ENCODE data around the gene FAM174C. TPM values are rescaled to one million over a fixed set of nuclear protein-coding genes. Genes with fewer than 3 reads are reported as not detected.

FAM174C gene
- total RNA-seq, 2 experiments from 2014 or later = 105 to 112 TPM

GRCh38 chr19:1265615-1266128, 9.7 kb upstream of the FAM174C start:
- ChIA-PET CTCF (interaction anchor here (1.3 to 17.9 kb wide), 5 partner anchors 8 to 135 kb away, joined by 3 to 373 read pairs (median 8); partner anchors contain the start of genes ATP5F1D and CBARP), POLR2A (interaction anchor here (0.5 to 3.1 kb wide), 4 partner anchors 11 to 21 kb away, joined by 3 to 47 read pairs (median 10); no protein-coding TSS in a partner anchor)

- POLR2A ChIA-PET = interaction anchor here (0.5 to 3.1 kb wide), 11 partner anchors 9 to 192 kb away, joined by 3 to 47 read pairs (median 3); partner anchors contain the start of genes ATP5F1D, FAM174C and GPX4
- CTCF ChIA-PET = interaction anchor here (0.6 to 17.9 kb wide), 13 partner anchors 9 to 467 kb away, joined by 3 to 373 read pairs (median 3); partner anchors contain the start of genes ABCA7, ARHGAP45, ATP5F1D and CBARP
These were observed 9.0 kb upstream of the FAM174C start for GRCh38 chr19:1266129-1266915.

- ChIA-PET CTCF (interaction anchor here (0.7 to 17.9 kb wide), 12 partner anchors 8 to 468 kb away, joined by 3 to 373 read pairs (median 4); partner anchors contain the start of genes ABCA7, ARHGAP45, ATP5F1D and CBARP), POLR2A (interaction anchor here (0.6 to 3.1 kb wide), 10 partner anchors 8 to 193 kb away, joined by 3 to 47 read pairs (median 4); partner anchors contain the start of genes ATP5F1D, FAM174C and GPX4)
These were observed 8.3 kb upstream of the FAM174C start for GRCh38 chr19:1266916-1267476.

GRCh38 chr19:1267477-1268225, 7.7 kb upstream of the FAM174C start:
- POLR2A ChIA-PET = interaction anchor here (3.1 kb wide), 1 partner anchor 23 kb away, joined by 47 read pairs; no protein-coding TSS in a partner anchor
- CTCF ChIA-PET = interaction anchor here (1.6 to 17.9 kb wide), 3 partner anchors 13 to 200 kb away, joined by 8 to 373 read pairs (median 76); partner anchors contain the start of genes ARHGAP45 and ATP5F1D

GRCh38 chr19:1268226-1269064, 6.9 kb upstream of the FAM174C start:
- CTCF ChIA-PET = interaction anchor here (1.2 to 17.9 kb wide), 4 partner anchors 9 to 25 kb away, joined by 3 to 373 read pairs (median 40); partner anchors contain the start of gene ATP5F1D
- POLR2A ChIA-PET = interaction anchor here (0.5 to 3.1 kb wide), 19 partner anchors 8 to 247 kb away, joined by 3 to 47 read pairs (median 4); partner anchors contain the start of genes ARHGAP45, ATP5F1D and RNU6-2

GRCh38 chr19:1269065-1269477, 6.3 kb upstream of the FAM174C start, which contains the start of gene CIRBP:
Gene CIRBP (plus strand): TSS chr19:1269332. CDS start chr19:1270934, 1,602 bp downstream.
- POLR2A ChIA-PET = interaction anchor here (0.5 to 1.4 kb wide), 20 partner anchors 9 to 384 kb away, joined by 3 to 38 read pairs (median 3); partner anchors contain the start of genes ARHGAP45, ATP5F1D and RNU6-2
- CTCF ChIA-PET = interaction anchor here (1.2 to 17.9 kb wide), 4 partner anchors 8 to 25 kb away, joined by 3 to 373 read pairs (median 40); partner anchors contain the start of gene ATP5F1D

GRCh38 chr19:1269478-1270212, 5.7 kb upstream of the FAM174C start:
- POLR2A ChIA-PET = interaction anchor here (0.5 to 1.4 kb wide), 11 partner anchors 9 to 384 kb away, joined by 3 to 38 read pairs (median 4); partner anchors contain the start of gene ATP5F1D
- CTCF ChIA-PET = interaction anchor here (1.2 to 17.9 kb wide), 4 partner anchors 8 to 26 kb away, joined by 3 to 373 read pairs (median 40); partner anchors contain the start of gene ATP5F1D

- POLR2A ChIA-PET = no interaction called here
- CTCF ChIA-PET = interaction anchor here (4.3 to 17.9 kb wide), 2 partner anchors 26 to 27 kb away, joined by 31 to 373 read pairs; partner anchors contain the start of gene ATP5F1D
These were observed 5.0 kb upstream of the FAM174C start for GRCh38 chr19:1270213-1270853.

- ChIA-PET POLR2A (interaction anchor here (1.2 kb wide), 1 partner anchor 30 kb away, joined by 5 read pairs; the partner anchor contains the start of gene ATP5F1D), CTCF (interaction anchor here (0.6 to 4.3 kb wide), 2 partner anchors 13 to 27 kb away, joined by 4 to 31 read pairs; no protein-coding TSS in a partner anchor)
These were observed 4.3 kb upstream of the FAM174C start for GRCh38 chr19:1270854-1271527.

- POLR2A ChIA-PET = interaction anchor here (1.2 to 1.3 kb wide), 2 partner anchors 28 to 31 kb away, joined by 5 to 7 read pairs; partner anchors contain the start of gene ATP5F1D
- CTCF ChIA-PET = interaction anchor here (0.6 to 4.3 kb wide), 2 partner anchors 14 to 27 kb away, joined by 4 to 31 read pairs; no protein-coding TSS in a partner anchor
These were observed 3.6 kb upstream of the FAM174C start for GRCh38 chr19:1271528-1272422.

- ChIA-PET CTCF (interaction anchor here (4.3 kb wide), 1 partner anchor 28 kb away, joined by 31 read pairs; no protein-coding TSS in a partner anchor), POLR2A (interaction anchor here (1.0 to 1.3 kb wide), 3 partner anchors 20 to 354 kb away, joined by 3 to 7 read pairs (median 3); no protein-coding TSS in a partner anchor)
These were observed 2.7 kb upstream of the FAM174C start for GRCh38 chr19:1272423-1273262.

- CTCF ChIA-PET = interaction anchor here (1.2 to 4.3 kb wide), 2 partner anchors 8 to 29 kb away, joined by 3 to 31 read pairs; no protein-coding TSS in a partner anchor
These were observed 1.9 kb upstream of the FAM174C start for GRCh38 chr19:1273263-1274041.

More at GRCh38 chr19:1273263-1274041, 1.9 kb upstream of the FAM174C start:
- POLR2A ChIA-PET = interaction anchor here (1.0 to 1.4 kb wide), 4 partner anchors 12 to 355 kb away, joined by 3 to 7 read pairs (median 4); no protein-coding TSS in a partner anchor
